GM12878 (cell line): Measurements from ENCODE around the gene CT45A3. TPM values are rescaled to one million over a fixed set of nuclear protein-coding genes. Genes with fewer than 3 reads are reported as not detected.

Experiments
- E4F1 ChIP-seq: fragments of 450-650 bp; IDR thresholded peaks from 2 replicates; pipeline ENCODE4 v1.6.1; 2018; ENCODE audit warnings: borderline replicate concordance, mild to moderate bottlenecking; ENCODE audit not compliant: partially characterized antibody
- EGR1 ChIP-seq, 2 experiments: IDR thresholded peaks; 1 replicate in 1 of 2; 2 replicates in 1 of 2; pipeline ENCODE4 v1.6.1; 2011 to 2012; ENCODE audit warnings: low read depth in 2 of 2, low read length in 2 of 2, borderline replicate concordance in 1 of 2, mild to moderate bottlenecking in 1 of 2, moderate library complexity in 1 of 2
- JUNB ChIP-seq: IDR thresholded peaks from 2 replicates; pipeline ENCODE4 v1.6.1; 2016; ENCODE audit warnings: antibody characterized with exemption, mild to moderate bottlenecking
- polyA plus RNA-seq, 11 experiments: library from polyadenylated mRNA; depleted of rRNA in 4 of 11; unstranded in 6 of 11; stranded (reverse) in 5 of 11; fragments of >200 nt; fragmentation: Nextera tagmentation in 4 of 11; fragmentation: Illumina TruSeq in 1 of 11; extraction: Ambion mirVana in 4 of 11; extraction: Trizol in 1 of 11; gene quantifications; 1 replicate in 1 of 11; 2 replicates in 10 of 11; pipeline versions ENCODE4 v1.2.1 to v1.2.3, GENCODE V29; 2011 to 2016; ENCODE audit warnings: inconsistent platforms in 2 of 11, missing spikeins in 2 of 11, low read depth in 1 of 11
- total RNA-seq, 4 experiments: library from RNA; depleted of rRNA in 3 of 4; stranded (reverse); fragments of >200 nt in 3 of 4; fragmentation: Illumina TruSeq in 1 of 4; extraction: Trizol in 1 of 4; gene quantifications; 2 replicates each; pipeline versions ENCODE4 v1.2.1 to v1.2.3, GENCODE V29; 2013 to 2021
- TF ChIP-seq, protein P1 (sequence below): fragments of 450-650 bp; formaldehyde crosslinking; IDR thresholded peaks from 2 replicates; pipeline ENCODE4 v1.4.0; 2022; ENCODE audit warnings: mild to moderate bottlenecking, moderate library complexity
- TF ChIP-seq, protein P2 (sequence below): IDR thresholded peaks from 2 replicates; pipeline ENCODE4 v1.6.1; 2012; ENCODE audit warnings: low read depth, low read length, improper control_type of control experiment

CT45A3 gene
- total and polyA plus RNA-seq, 10 of the 15 experiments (the other 5 are each of a cell fraction or from before 2014, with no cell fraction given) = not detected

- TF ChIP-seq E4F1 = no peak
- no peak for TF ChIP-seq JUNB
- TF ChIP-seq, protein P1, sequence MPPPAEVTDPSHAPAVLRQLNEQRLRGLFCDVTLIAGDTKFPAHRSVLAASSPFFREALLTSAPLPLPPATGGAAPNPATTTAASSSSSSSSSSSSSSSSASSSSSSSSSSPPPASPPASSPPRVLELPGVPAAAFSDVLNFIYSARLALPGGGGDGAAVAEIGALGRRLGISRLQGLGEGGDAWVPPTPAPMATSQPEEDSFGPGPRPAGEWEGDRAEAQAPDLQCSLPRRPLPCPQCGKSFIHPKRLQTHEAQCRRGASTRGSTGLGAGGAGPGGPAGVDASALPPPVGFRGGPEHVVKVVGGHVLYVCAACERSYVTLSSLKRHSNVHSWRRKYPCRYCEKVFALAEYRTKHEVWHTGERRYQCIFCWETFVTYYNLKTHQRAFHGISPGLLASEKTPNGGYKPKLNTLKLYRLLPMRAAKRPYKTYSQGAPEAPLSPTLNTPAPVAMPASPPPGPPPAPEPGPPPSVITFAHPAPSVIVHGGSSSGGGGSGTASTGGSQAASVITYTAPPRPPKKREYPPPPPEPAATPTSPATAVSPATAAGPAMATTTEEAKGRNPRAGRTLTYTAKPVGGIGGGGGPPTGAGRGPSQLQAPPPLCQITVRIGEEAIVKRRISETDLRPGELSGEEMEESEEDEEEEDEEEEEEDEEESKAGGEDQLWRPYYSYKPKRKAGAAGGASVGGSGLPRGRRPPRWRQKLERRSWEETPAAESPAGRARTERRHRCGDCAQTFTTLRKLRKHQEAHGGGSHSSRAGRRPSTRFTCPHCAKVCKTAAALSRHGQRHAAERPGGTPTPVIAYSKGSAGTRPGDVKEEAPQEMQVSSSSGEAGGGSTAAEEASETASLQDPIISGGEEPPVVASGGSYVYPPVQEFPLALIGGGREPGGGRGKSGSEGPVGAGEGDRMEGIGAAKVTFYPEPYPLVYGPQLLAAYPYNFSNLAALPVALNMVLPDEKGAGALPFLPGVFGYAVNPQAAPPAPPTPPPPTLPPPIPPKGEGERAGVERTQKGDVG (CRISPR knock-in tag) = no peak
- no peak for TF ChIP-seq EGR1 (IDR thresholded peaks at IDR 0.05; ENCODE audit: borderline replicate concordance in 1 of 2, low read depth in 2 of 2, low read length in 2 of 2)
- TF ChIP-seq, protein P2, sequence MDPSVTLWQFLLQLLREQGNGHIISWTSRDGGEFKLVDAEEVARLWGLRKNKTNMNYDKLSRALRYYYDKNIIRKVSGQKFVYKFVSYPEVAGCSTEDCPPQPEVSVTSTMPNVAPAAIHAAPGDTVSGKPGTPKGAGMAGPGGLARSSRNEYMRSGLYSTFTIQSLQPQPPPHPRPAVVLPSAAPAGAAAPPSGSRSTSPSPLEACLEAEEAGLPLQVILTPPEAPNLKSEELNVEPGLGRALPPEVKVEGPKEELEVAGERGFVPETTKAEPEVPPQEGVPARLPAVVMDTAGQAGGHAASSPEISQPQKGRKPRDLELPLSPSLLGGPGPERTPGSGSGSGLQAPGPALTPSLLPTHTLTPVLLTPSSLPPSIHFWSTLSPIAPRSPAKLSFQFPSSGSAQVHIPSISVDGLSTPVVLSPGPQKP = no peak
- TF ChIP-seq, all 136 proteins: peak for 0
These were observed 26.7 kb downstream of the CT45A3 start (continued) for GRCh38 chrX:135741192-135741715.
